ENCODE data around the gene BANK1. TPM values are rescaled to one million over a fixed set of nuclear protein-coding genes. Genes with fewer than 3 reads are reported as not detected.

Gene BANK1
- total RNA-seq, 4 donors from 2014 or later, result 0.20 to 22.4 (median 9.4) TPM

DNA sequence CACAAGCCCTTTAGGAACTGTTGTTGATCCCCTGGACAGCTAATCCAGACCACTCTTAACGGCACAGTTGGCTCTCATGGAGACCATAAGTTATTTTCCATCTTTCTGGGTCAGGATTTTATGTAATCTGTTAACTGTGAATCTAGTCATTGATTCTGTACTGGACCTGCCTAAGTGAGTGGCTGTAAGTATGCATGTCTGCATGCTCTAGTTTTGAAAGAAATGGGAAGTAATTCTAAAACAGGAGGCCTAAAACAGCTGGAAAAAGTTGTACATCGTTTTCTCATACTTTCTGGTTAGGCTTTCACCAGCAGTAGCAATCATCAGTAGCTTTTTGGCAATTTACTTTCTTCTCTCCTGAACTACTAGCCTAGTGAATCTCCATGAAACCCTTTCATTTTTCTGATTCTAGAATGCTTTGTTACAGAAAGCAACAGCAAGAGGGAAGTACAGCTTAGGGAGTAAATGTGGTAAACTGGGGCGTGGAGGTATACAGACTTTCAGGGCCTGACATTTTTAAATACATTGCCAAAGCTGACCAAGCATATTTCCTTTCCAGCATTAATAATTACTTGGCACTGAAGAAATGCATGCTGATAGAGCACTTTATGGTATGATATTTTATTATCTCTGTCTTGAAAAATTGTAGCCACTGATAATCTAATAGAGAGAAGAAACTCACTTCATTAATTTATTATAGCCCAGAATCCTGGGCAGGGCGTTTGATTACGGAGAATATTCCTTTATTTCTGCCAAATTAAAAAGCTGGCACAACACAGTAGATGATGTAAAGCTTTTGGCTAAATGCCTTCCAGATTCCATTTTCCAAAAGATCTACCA is 202.7 kb downstream of the BANK1 start:
- H3K4me1 ChIP-seq, result no peaks in the 10 kb centered on the region
- H3K27ac ChIP-seq, result no peak overlapping the region
- TF ChIP-seq, protein P1, sequence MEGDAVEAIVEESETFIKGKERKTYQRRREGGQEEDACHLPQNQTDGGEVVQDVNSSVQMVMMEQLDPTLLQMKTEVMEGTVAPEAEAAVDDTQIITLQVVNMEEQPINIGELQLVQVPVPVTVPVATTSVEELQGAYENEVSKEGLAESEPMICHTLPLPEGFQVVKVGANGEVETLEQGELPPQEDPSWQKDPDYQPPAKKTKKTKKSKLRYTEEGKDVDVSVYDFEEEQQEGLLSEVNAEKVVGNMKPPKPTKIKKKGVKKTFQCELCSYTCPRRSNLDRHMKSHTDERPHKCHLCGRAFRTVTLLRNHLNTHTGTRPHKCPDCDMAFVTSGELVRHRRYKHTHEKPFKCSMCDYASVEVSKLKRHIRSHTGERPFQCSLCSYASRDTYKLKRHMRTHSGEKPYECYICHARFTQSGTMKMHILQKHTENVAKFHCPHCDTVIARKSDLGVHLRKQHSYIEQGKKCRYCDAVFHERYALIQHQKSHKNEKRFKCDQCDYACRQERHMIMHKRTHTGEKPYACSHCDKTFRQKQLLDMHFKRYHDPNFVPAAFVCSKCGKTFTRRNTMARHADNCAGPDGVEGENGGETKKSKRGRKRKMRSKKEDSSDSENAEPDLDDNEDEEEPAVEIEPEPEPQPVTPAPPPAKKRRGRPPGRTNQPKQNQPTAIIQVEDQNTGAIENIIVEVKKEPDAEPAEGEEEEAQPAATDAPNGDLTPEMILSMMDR (IDR thresholded peaks at IDR 0.05), result no peak
- TF ChIP-seq EP300 (IDR thresholded peaks at IDR 0.05; ENCODE audit: low read depth), result no peak
- TF ChIP-seq POLR2A (IDR thresholded peaks at IDR 0.05), result no peak
- no peak for TF ChIP-seq POLR2AphosphoS5 (IDR thresholded peaks at IDR 0.05)
- WGBS, 2 donors (ENCODE audit: low coverage in 1 of 2), result 66 to 67% methylated on average over 4 to 5 of the region's 5 CpGs
- no peak overlapping the region for H3K4me3 ChIP-seq
- in situ Hi-C loops (cut with MboI; ENCODE audit: low pct_ligation_motif_present in 1 of 4, low pct_unique_long_range_greater_than_20kb in 1 of 4, low sequenced_read_pairs in 3 of 4) (no loop called here), intact Hi-C loops (cut with DNase I; ENCODE audit: low total_unique reads) (no loop called here)
- no peaks in the 10 kb centered on the region for H3K27me3 ChIP-seq
- no peaks in the 10 kb centered on the region for H3K9me3 ChIP-seq
- DNase-seq, result no peak
- H3K36me3 ChIP-seq, result no peaks in the 10 kb centered on the region

DNA sequence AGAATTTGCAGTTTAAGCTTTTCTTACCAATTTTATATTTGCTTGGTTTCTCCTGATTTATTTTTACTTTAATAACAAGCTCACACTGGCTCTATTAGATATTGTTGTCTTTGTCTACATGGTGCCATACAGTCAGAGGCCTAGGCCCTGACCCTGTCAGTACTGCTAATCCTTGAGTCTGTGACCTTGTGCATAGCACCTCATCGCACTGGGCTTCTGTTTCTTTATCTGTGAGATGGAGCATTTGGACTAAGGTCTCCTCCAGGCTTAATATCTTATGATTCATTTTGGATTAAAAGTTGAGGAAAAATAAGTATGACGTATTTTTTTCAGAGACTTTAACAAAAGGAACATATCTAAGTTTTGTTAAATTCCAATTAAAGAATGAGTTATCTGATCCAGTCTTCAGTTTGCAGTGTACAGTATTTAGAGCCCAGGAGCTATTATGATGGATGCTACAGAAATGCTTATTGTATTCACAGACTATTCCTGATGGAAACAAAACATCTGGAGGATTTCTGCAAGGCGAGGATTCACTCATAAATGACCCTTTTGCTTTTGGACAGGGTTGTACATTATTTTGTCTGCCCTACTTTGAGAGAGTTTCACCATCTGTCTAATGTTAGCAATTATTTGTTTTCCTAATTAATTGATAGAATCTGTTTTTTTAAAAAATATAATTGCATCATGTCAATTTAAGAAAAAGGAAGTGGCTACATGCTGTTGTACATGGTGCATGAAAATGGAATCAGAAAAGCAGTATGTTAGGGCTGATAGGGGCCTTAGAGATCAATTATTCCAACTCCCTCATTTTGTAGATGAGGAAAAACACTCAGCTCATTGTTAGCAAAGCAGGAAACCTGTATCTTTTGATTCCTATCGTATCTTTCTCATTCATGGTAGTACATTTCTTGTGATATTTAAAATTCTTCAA is 203.6 kb downstream of the BANK1 start:
- intact Hi-C loops (cut with DNase I; ENCODE audit: low total_unique reads) (no loop called here), in situ Hi-C loops (cut with MboI; ENCODE audit: low pct_ligation_motif_present in 1 of 4, low pct_unique_long_range_greater_than_20kb in 1 of 4, low sequenced_read_pairs in 3 of 4) (no loop called here)
- WGBS, 2 donors (ENCODE audit: low coverage in 1 of 2), result 76 to 83% methylated on average over 4 of the region's 4 CpGs
- Histone ChIP-seq H3K36me3 (no peaks in the 10 kb centered on the region), H3K4me3 (no peak overlapping the region), H3K4me1 (no peaks in the 10 kb centered on the region), H3K27ac (no peak overlapping the region), H3K27me3 (no peaks in the 10 kb centered on the region), H3K9me3 (no peaks in the 10 kb centered on the region)
- DNase-seq, result no peak
- no peak for TF ChIP-seq POLR2AphosphoS5 (IDR thresholded peaks at IDR 0.05)
- TF ChIP-seq EP300 (IDR thresholded peaks at IDR 0.05; ENCODE audit: low read depth), result no peak
- TF ChIP-seq, protein P1 (IDR thresholded peaks at IDR 0.05), result no peak
- no peak for TF ChIP-seq POLR2A (IDR thresholded peaks at IDR 0.05)

DNA sequence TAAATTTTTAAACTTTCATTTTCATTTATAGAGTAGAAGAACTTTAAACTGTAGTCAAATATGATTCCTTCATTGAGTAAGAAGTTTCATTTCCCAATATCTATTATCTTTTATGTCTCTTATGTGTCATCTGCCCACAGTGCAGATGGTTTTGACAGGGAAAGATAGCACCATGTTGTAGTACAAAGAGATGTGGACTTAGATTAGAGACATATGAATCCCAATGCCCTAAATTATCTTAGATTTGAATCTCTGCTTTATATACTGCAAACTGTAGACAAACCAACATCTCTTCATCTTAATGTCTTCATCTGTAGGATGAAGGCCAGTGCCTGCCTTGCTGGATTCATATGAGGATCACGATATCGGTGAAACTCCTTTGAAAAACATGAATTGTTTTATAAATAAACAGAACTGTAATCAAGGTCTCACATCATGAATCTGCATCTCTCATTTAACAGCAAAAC is 217.5 kb downstream of the BANK1 start:
- H3K27me3 ChIP-seq, result no peaks in the 10 kb centered on the region
- H3K27ac ChIP-seq, result no peak overlapping the region
- no peaks in the 10 kb centered on the region for H3K4me1 ChIP-seq
- no peaks in the 10 kb centered on the region for H3K9me3 ChIP-seq
- in situ Hi-C loops (cut with MboI; ENCODE audit: low pct_ligation_motif_present in 1 of 4, low pct_unique_long_range_greater_than_20kb in 1 of 4, low sequenced_read_pairs in 3 of 4) (no loop called here), intact Hi-C loops (cut with DNase I; ENCODE audit: low total_unique reads) (no loop called here)
- no peaks in the 10 kb centered on the region for H3K36me3 ChIP-seq
- H3K4me3 ChIP-seq, result no peak overlapping the region
- DNase-seq, result no peak
- TF ChIP-seq, protein P1 (IDR thresholded peaks at IDR 0.05), result no peak
- TF ChIP-seq POLR2AphosphoS5 (IDR thresholded peaks at IDR 0.05), result no peak
- no peak for TF ChIP-seq POLR2A (IDR thresholded peaks at IDR 0.05)
- no peak for TF ChIP-seq EP300 (IDR thresholded peaks at IDR 0.05; ENCODE audit: low read depth)
- 97% methylated on average over 2 of the region's 2 CpGs; no CpG with 5 or more reads in 1 of the 2 donors for WGBS, 2 donors (ENCODE audit: low coverage in 1 of 2)

DNA sequence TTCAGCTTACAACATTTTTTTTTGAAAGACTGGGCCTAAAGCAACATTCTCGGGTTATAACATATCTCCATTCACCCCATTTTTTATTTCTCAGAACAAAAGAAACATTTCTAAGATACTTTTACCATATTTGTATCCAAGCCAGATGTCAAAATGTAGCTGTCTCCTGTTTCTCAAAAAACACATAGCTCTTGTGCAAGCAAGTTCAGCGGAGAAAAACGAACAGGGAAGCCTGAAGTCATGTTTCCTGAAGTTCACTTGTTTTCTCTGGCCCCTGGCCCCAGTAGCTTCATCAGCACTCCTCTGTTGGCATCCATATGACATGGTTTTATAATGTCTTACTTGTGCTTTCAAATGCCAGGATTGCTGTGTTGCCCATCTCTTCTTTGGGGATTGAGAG is 218.2 kb downstream of the BANK1 start:
- TF ChIP-seq, protein P1 (IDR thresholded peaks at IDR 0.05), result no peak
- TF ChIP-seq POLR2A (IDR thresholded peaks at IDR 0.05) (no peak), EP300 (IDR thresholded peaks at IDR 0.05; ENCODE audit: low read depth) (no peak), POLR2AphosphoS5 (IDR thresholded peaks at IDR 0.05) (no peak)
- DNase-seq, result no peak
- Histone ChIP-seq H3K36me3 (no peaks in the 10 kb centered on the region), H3K4me1 (no peaks in the 10 kb centered on the region), H3K4me3 (no peak overlapping the region), H3K27ac (no peak overlapping the region), H3K9me3 (no peaks in the 10 kb centered on the region), H3K27me3 (no peaks in the 10 kb centered on the region)
- intact Hi-C loops (cut with DNase I; ENCODE audit: low total_unique reads) (no loop called here), in situ Hi-C loops (cut with MboI; ENCODE audit: low pct_ligation_motif_present in 1 of 4, low pct_unique_long_range_greater_than_20kb in 1 of 4, low sequenced_read_pairs in 3 of 4) (no loop called here)
- 86 to 88% methylated on average over 1 to 3 of the region's 3 CpGs for WGBS, 2 donors (ENCODE audit: low coverage in 1 of 2)

Measured in transverse colon (tissue), 4 donors.